HT-29 (cell line): ENCODE data around the gene TSPAN3. TPM values are rescaled to one million over a fixed set of nuclear protein-coding genes. Genes with fewer than 3 reads are reported as not detected.

Source experiments
- total RNA-seq: library from RNA; depleted of rRNA; stranded (reverse); fragments of >200 nt; shearing (Covaris generic); gene quantifications from 2 replicates; pipeline ENCODE4 v1.2.3, GENCODE V29; 2014; rRNA removed

The TSPAN3 gene
- total RNA-seq, 1 experiment from 2014 or later = 364 TPM

Other genes starting within 250 kb of the TSPAN3 start
- 6.0 TPM in 2 replicates for gene SCAPER, start 165.8 kb downstream of the TSPAN3 start, total RNA-seq
- gene RCN2, start 139.4 kb downstream of the TSPAN3 start, total RNA-seq = 50.5 and 56.7 TPM in 2 replicates
- 0.76 TPM in 1 of 2 replicates, not detected in the other for gene PSTPIP1, start 76.0 kb downstream of the TSPAN3 start, total RNA-seq